OCI-LY7 (cell line): ENCODE measurements around the gene ALPK3. TPM values are rescaled to one million over a fixed set of nuclear protein-coding genes. Genes with fewer than 3 reads are reported as not detected.

Experiments
- BruUV-seq: library from RNA; stranded (reverse); fragments of 400-500 nt; replicated peaks from 2 replicates; lab custom pipeline; 2021; lab: Mats Ljungman, UMichigan
- CTCF ChIA-PET: fragments of 300-600 bp; sonication (Branson Sonifier 250); formaldehyde crosslinking; loops from one replicate; lab custom pipeline; 2022; ENCODE audit warnings: antibody characterized with exemption; ENCODE audit not compliant: unreplicated experiment; lab: Charles Lee
- POLR2A ChIA-PET: fragments of 300-600 bp; sonication (Branson Sonifier 250); formaldehyde crosslinking; loops from one replicate; lab custom pipeline; 2022; ENCODE audit warnings: antibody characterized with exemption; lab: Charles Lee
- DNase-seq: peaks from one replicate; pipeline ENCODE4 v3.0.0-alpha.2; 2015; ENCODE audit warnings: low spot score
- H2AFZ ChIP-seq: fragments of 200-600 bp; sonication (generic), shearing (Covaris generic); 2 replicates; pipeline ENCODE4 v1.6.1; 2014; ENCODE audit warnings: mild to moderate bottlenecking, antibody characterized with exemption, low read length, moderate library complexity
- H3K27ac ChIP-seq: fragments of 200-600 bp; sonication (generic); 2 replicates; pipeline ENCODE4 v1.5.1; 2014; ENCODE audit warnings: mixed run types, low read depth, mild to moderate bottlenecking, moderate library complexity, low read length, inconsistent platforms; ENCODE audit not compliant: poor library complexity, severe bottlenecking
- H3K36me3 ChIP-seq: fragments of 200-600 bp; sonication (generic); 2 replicates; pipeline ENCODE4 v1.6.1; 2014; ENCODE audit warnings: mild to moderate bottlenecking, antibody characterized with exemption, low read length, moderate library complexity, mixed read lengths; ENCODE audit not compliant: insufficient read depth
- H3K4me1 ChIP-seq: fragments of 200-600 bp; sonication (generic); 2 replicates; pipeline ENCODE4 v1.5.1; 2014; ENCODE audit warnings: mild to moderate bottlenecking, low read length; ENCODE audit not compliant: insufficient read depth, poor library complexity, severe bottlenecking
- H3K4me2 ChIP-seq: fragments of 200-600 bp; sonication (generic); 2 replicates; pipeline ENCODE4 v1.6.1; 2014; ENCODE audit warnings: mild to moderate bottlenecking, low read length
- H3K4me3 ChIP-seq: fragments of 200-600 bp; sonication (generic); 2 replicates; pipeline ENCODE4 v1.5.1; 2014; ENCODE audit warnings: mild to moderate bottlenecking, low read depth, low read length; ENCODE audit not compliant: poor library complexity, severe bottlenecking
- H3K79me2 ChIP-seq: fragments of 200-600 bp; sonication (generic); 2 replicates; pipeline ENCODE4 v1.6.1; 2016; ENCODE audit warnings: low read depth, mild to moderate bottlenecking, low read length, moderate library complexity, mixed read lengths; ENCODE audit not compliant: insufficient read depth
- H3K9me2 ChIP-seq: fragments of 200-600 bp; sonication (generic); 2 replicates; pipeline ENCODE4 v1.6.1; 2016; ENCODE audit warnings: mild to moderate bottlenecking, low read length, mixed read lengths; ENCODE audit not compliant: insufficient read depth
- H3K9me3 ChIP-seq: fragments of 200-600 bp; sonication (generic); 2 replicates; pipeline ENCODE4 v1.6.1; 2014; ENCODE audit warnings: mild to moderate bottlenecking, mixed run types, low read length, mixed read lengths
- H4K20me1 ChIP-seq: fragments of 200-600 bp; sonication (generic); 2 replicates; pipeline ENCODE4 v1.6.1; 2014; ENCODE audit warnings: mild to moderate bottlenecking, antibody characterized with exemption, low read length, moderate library complexity, mixed read lengths; ENCODE audit not compliant: insufficient read depth
- CTCF ChIP-seq: fragments of 200-600 bp; sonication (generic); conservative IDR thresholded peaks from 2 replicates; pipeline ENCODE4 v1.5.1; 2014; ENCODE audit warnings: mild to moderate bottlenecking, antibody characterized with exemption, low read length, moderate library complexity, mixed read lengths
- EZH2phosphoT487 ChIP-seq: fragments of 200-600 bp; sonication (generic); IDR thresholded peaks from 2 replicates; pipeline ENCODE4 v1.6.1; 2018; ENCODE audit warnings: low read depth, borderline replicate concordance, mild to moderate bottlenecking, mixed run types, antibody characterized with exemption, low read length, moderate library complexity, mixed read lengths
- intact Hi-C: fragments of 100-400 bp; cut with micrococcal nuclease; formaldehyde crosslinking; loops from one replicate; pipeline ENCODE4 v1.10.0; 2022; ENCODE audit not compliant: unreplicated experiment
- total RNA-seq, 2 experiments: library from RNA; depleted of rRNA in 1 of 2; stranded (reverse); fragments of >200 nt in 1 of 2; shearing (Covaris generic) in 1 of 2; gene quantifications; 2 replicates each; pipeline ENCODE4 v1.2.3, GENCODE V29; 2014 to 2022

Gene ALPK3
- total RNA-seq, 2 experiments from 2014 or later: 0.16 to 0.23 TPM

- no peak overlapping the region for H3K27ac ChIP-seq
- H3K4me2 ChIP-seq: no peak overlapping the region
- POLR2A ChIA-PET: no interaction called here
- no peak for TF ChIP-seq CTCF
- no peak for TF ChIP-seq EZH2phosphoT487
- H3K79me2 ChIP-seq: no peaks in the 10 kb centered on the region
- no peaks in the 10 kb centered on the region for H4K20me1 ChIP-seq
- DNase-seq: no peak
- CTCF ChIA-PET: interaction anchor here (0.6 kb wide), 1 partner anchor 11 kb away, joined by 4 read pairs; no protein-coding TSS in a partner anchor
- intact Hi-C loops: no loop called here
- H3K9me2 ChIP-seq: no peaks in the 10 kb centered on the region
- H3K9me3 ChIP-seq: no peaks in the 10 kb centered on the region
- H2AFZ ChIP-seq: no peak overlapping the region
- BruUV-seq: no TSS peak
- no peak overlapping the region for H3K4me3 ChIP-seq
- no peaks in the 10 kb centered on the region for H3K4me1 ChIP-seq
- H3K36me3 ChIP-seq: no peaks in the 10 kb centered on the region
Observed at GRCh38 chr15:84886211-84886983, 69.2 kb downstream of the ALPK3 start.

GRCh38 chr15:84886984-84887299, 69.8 kb downstream of the ALPK3 start:
- H2AFZ ChIP-seq: no peak overlapping the region
- no peaks in the 10 kb centered on the region for H4K20me1 ChIP-seq
- H3K4me3 ChIP-seq: no peak overlapping the region
- ChIA-PET POLR2A (no interaction called here), CTCF (no interaction called here)
- H3K4me2 ChIP-seq: no peak overlapping the region
- H3K27ac ChIP-seq: no peak overlapping the region
- H3K9me2 ChIP-seq: no peaks in the 10 kb centered on the region
- BruUV-seq: no TSS peak
- DNase-seq: no peak
- TF ChIP-seq CTCF (no peak), EZH2phosphoT487 (no peak)
- no peaks in the 10 kb centered on the region for H3K79me2 ChIP-seq
- no peaks in the 10 kb centered on the region for H3K4me1 ChIP-seq
- intact Hi-C loops: no loop called here
- H3K9me3 ChIP-seq: no peaks in the 10 kb centered on the region
- no peaks in the 10 kb centered on the region for H3K36me3 ChIP-seq

GRCh38 chr15:84887938-84888337, 70.8 kb downstream of the ALPK3 start:
- no peak overlapping the region for H3K27ac ChIP-seq
- H3K4me1 ChIP-seq: no peaks in the 10 kb centered on the region
- no peaks in the 10 kb centered on the region for H3K79me2 ChIP-seq
- ChIA-PET CTCF (interaction anchor here (0.6 kb wide), 1 partner anchor 49 kb away, joined by 3 read pairs; no protein-coding TSS in a partner anchor), POLR2A (no interaction called here)
- TF ChIP-seq EZH2phosphoT487: no peak
- TF ChIP-seq CTCF: no peak
- intact Hi-C loops: no loop called here
- H3K9me3 ChIP-seq: no peaks in the 10 kb centered on the region
- no peak overlapping the region for H3K4me2 ChIP-seq
- no peak for DNase-seq
- H3K9me2 ChIP-seq: no peaks in the 10 kb centered on the region
- no peak overlapping the region for H2AFZ ChIP-seq
- H3K36me3 ChIP-seq: no peaks in the 10 kb centered on the region
- no peak overlapping the region for H3K4me3 ChIP-seq
- BruUV-seq: no TSS peak
- no peaks in the 10 kb centered on the region for H4K20me1 ChIP-seq
